K562 (cell line): ENCODE data around the gene MBNL1.

Experiments used
- ASH1L ChIP-seq: fragments of 450-650 bp; IDR thresholded peaks from 2 replicates; pipeline ENCODE4 v1.6.1; 2018; ENCODE audit warnings: borderline replicate concordance, mild to moderate bottlenecking, low read depth; ENCODE audit not compliant: partially characterized antibody
- EZH2 ChIP-seq: IDR thresholded peaks from 2 replicates; pipeline ENCODE4 v1.6.1; 2012; ENCODE audit warnings: low read depth, mild to moderate bottlenecking, inconsistent platforms, low read length, borderline replicate concordance
- HNRNPK ChIP-seq: fragments of 200-400 bp; formaldehyde crosslinking; IDR thresholded peaks from one replicate; pipeline ENCODE4 v1.6.1; 2018; ENCODE audit warnings: mild to moderate bottlenecking, low read depth, low read length; ENCODE audit not compliant: poor library complexity, severe bottlenecking
- NFRKB ChIP-seq: fragments of 450-650 bp; IDR thresholded peaks from 2 replicates; pipeline ENCODE4 v1.6.1; 2016; ENCODE audit warnings: low read depth
- NRF1 ChIP-seq, 2 experiments: fragments of 450-650 bp; IDR thresholded peaks in 1 of 2; conservative IDR thresholded peaks in 1 of 2; 2 replicates each; pipeline ENCODE4 v1.6.1; 2014; ENCODE audit warnings: mild to moderate bottlenecking in 2 of 2
- ZFP1 ChIP-seq: fragments of 450-650 bp; formaldehyde crosslinking; IDR thresholded peaks from 2 replicates; pipeline ENCODE4 v1.4.0; 2020; ENCODE audit warnings: mild to moderate bottlenecking, mixed read lengths
- TF ChIP-seq, protein P1 (sequence below), 3 experiments: IDR thresholded peaks in 2 of 3; conservative IDR thresholded peaks in 1 of 3; 2 replicates each; pipeline ENCODE4 v1.5.1; 2011 to 2012; ENCODE audit warnings: low read length in 3 of 3, mild to moderate bottlenecking in 3 of 3, control low read depth in 2 of 3, improper control_type of control experiment in 1 of 3, inconsistent platforms in 1 of 3, low read depth in 1 of 3, mixed read lengths in 1 of 3, moderate library complexity in 1 of 3; ENCODE audit not compliant: insufficient read depth in 2 of 3

DNA sequence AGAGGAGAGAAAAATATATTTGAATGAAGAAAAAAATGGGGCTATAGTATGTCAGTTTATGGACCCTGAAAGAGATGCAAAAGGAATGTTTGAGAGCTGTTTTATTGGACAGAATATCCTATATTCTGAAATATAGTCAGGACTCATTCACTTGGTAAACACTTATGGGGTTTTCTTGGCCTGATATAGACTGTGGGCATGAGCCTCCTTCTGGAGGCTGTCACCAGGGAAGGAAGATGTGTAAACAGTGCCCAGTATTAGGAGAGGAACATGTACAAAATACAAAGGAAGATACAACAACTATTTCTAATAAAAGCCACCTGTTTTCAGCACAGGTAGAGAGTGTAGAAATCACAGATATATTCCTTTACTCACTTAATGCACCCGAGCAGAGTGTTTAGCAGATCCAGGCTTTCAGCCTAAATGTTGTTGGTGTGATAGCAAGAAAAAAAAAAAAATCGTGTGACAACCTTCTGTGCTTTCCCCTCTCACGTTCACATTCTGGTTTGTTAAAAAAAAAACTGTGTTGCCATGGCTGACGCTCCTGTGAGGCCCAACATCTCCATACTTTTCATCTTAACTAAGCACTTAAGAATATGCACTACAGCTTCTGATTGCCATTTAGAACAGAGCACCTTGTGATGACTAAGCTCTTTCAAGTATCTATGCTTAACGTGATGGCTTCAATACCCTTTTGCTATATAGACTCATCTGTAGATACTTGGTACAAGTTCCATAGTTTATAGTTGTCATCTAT is 134.1 kb downstream of the MBNL1 start:
- no peak for TF ChIP-seq EZH2
- no peak for TF ChIP-seq NFRKB
- TF ChIP-seq HNRNPK = no peak
- TF ChIP-seq ZFP1 (CRISPR knock-in tag) = no peak
- no peak for TF ChIP-seq NRF1 (conservative IDR thresholded peaks at IDR 0.05 in 1 of 2, IDR thresholded peaks at IDR 0.05 in 1 of 2)
- TF ChIP-seq, protein P1, sequence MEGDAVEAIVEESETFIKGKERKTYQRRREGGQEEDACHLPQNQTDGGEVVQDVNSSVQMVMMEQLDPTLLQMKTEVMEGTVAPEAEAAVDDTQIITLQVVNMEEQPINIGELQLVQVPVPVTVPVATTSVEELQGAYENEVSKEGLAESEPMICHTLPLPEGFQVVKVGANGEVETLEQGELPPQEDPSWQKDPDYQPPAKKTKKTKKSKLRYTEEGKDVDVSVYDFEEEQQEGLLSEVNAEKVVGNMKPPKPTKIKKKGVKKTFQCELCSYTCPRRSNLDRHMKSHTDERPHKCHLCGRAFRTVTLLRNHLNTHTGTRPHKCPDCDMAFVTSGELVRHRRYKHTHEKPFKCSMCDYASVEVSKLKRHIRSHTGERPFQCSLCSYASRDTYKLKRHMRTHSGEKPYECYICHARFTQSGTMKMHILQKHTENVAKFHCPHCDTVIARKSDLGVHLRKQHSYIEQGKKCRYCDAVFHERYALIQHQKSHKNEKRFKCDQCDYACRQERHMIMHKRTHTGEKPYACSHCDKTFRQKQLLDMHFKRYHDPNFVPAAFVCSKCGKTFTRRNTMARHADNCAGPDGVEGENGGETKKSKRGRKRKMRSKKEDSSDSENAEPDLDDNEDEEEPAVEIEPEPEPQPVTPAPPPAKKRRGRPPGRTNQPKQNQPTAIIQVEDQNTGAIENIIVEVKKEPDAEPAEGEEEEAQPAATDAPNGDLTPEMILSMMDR (IDR thresholded peaks at IDR 0.05 in 2 of 3, conservative IDR thresholded peaks at IDR 0.05 in 1 of 3; ENCODE audit: insufficient read depth in 2 of 3, low read depth in 1 of 3, low read length in 3 of 3) = no peak
- TF ChIP-seq ASH1L = no peak
